ENCODE data around the gene MAP3K1.
"Not testable (repeated sequence)": the region's sequence is repeated elsewhere in the genome, so short reads cannot be mapped to it uniquely, and the experiment has no call there.

The MAP3K1 gene

GRCh38 chr5:56814963-56815657 lies at the start of gene MAP3K1:
TSS of gene MAP3K1 (plus strand) at chr5:56815549. CDS start at chr5:56815574, 25 bp downstream.
- DNase-seq (ENCODE audit: extremely low read depth in 1 of 2, low read depth in 1 of 2): peak; percentile 45 to 55

GRCh38 chr5:56766926-56767325 lies 48.4 kb upstream of the MAP3K1 start:
- DNase-seq (ENCODE audit: extremely low read depth in 1 of 2, low read depth in 1 of 2): no peak

GRCh38 chr5:56769875-56770604 lies 45.3 kb upstream of the MAP3K1 start:
- no peak for DNase-seq (ENCODE audit: extremely low read depth in 1 of 2, low read depth in 1 of 2)

- DNase-seq (ENCODE audit: extremely low read depth in 1 of 2, low read depth in 1 of 2): no peak
Observed at GRCh38 chr5:56772767-56773166, 42.6 kb upstream of the MAP3K1 start.

- DNase-seq (ENCODE audit: extremely low read depth in 1 of 2, low read depth in 1 of 2): no peak
Observed at GRCh38 chr5:56774957-56775356, 40.4 kb upstream of the MAP3K1 start.

GRCh38 chr5:56776212-56776846 lies 39.0 kb upstream of the MAP3K1 start:
- DNase-seq (ENCODE audit: extremely low read depth in 1 of 2, low read depth in 1 of 2): not testable (repeated sequence)

GRCh38 chr5:56783261-56783660 lies 32.1 kb upstream of the MAP3K1 start:
- no peak for DNase-seq (ENCODE audit: extremely low read depth in 1 of 2, low read depth in 1 of 2)

- no peak for DNase-seq (ENCODE audit: extremely low read depth in 1 of 2, low read depth in 1 of 2)
Observed at GRCh38 chr5:56786346-56786745, 29.0 kb upstream of the MAP3K1 start.

- DNase-seq (ENCODE audit: extremely low read depth in 1 of 2, low read depth in 1 of 2): no peak
Observed at GRCh38 chr5:56791396-56791795, 24.0 kb upstream of the MAP3K1 start.

- DNase-seq (ENCODE audit: extremely low read depth in 1 of 2, low read depth in 1 of 2): no peak
Observed at GRCh38 chr5:56798521-56798920, 16.8 kb upstream of the MAP3K1 start.

GRCh38 chr5:56800186-56800585 lies 15.2 kb upstream of the MAP3K1 start:
- no peak for DNase-seq (ENCODE audit: extremely low read depth in 1 of 2, low read depth in 1 of 2)

- no peak for DNase-seq (ENCODE audit: extremely low read depth in 1 of 2, low read depth in 1 of 2)
Observed at GRCh38 chr5:56801256-56801655, 14.1 kb upstream of the MAP3K1 start.

- no peak for DNase-seq (ENCODE audit: extremely low read depth in 1 of 2, low read depth in 1 of 2)
Observed at GRCh38 chr5:56802205-56802604, 13.1 kb upstream of the MAP3K1 start.

- no peak for DNase-seq (ENCODE audit: extremely low read depth in 1 of 2, low read depth in 1 of 2)
Observed at GRCh38 chr5:56803025-56803424, 12.3 kb upstream of the MAP3K1 start.

- DNase-seq (ENCODE audit: extremely low read depth in 1 of 2, low read depth in 1 of 2): no peak
Observed at GRCh38 chr5:56803894-56804293, 11.5 kb upstream of the MAP3K1 start.

- no peak for DNase-seq (ENCODE audit: extremely low read depth in 1 of 2, low read depth in 1 of 2)
Observed at GRCh38 chr5:56807679-56808078, 7.7 kb upstream of the MAP3K1 start.

- DNase-seq (ENCODE audit: extremely low read depth in 1 of 2, low read depth in 1 of 2): no peak
Observed at GRCh38 chr5:56808211-56808610, 7.1 kb upstream of the MAP3K1 start.

GRCh38 chr5:56810826-56811225 lies 4.5 kb upstream of the MAP3K1 start:
- no peak for DNase-seq (ENCODE audit: extremely low read depth in 1 of 2, low read depth in 1 of 2)

GRCh38 chr5:56812110-56812509 lies 3.2 kb upstream of the MAP3K1 start:
- DNase-seq (ENCODE audit: extremely low read depth in 1 of 2, low read depth in 1 of 2): no peak

- no peak for DNase-seq (ENCODE audit: extremely low read depth in 1 of 2, low read depth in 1 of 2)
Observed at GRCh38 chr5:56813302-56813701, 2.0 kb upstream of the MAP3K1 start.

GRCh38 chr5:56814361-56814962 lies 887 bp upstream of the MAP3K1 start:
- no peak for DNase-seq (ENCODE audit: extremely low read depth in 1 of 2, low read depth in 1 of 2)

Measured in stimulated activated CD8-positive, alpha-beta memory T cell treated with anti-CD3 and anti-CD28 coated beads, Interleukin-7, amount 100 ng/mL, for 48 hours (primary cell).